ENCODE results near the gene BMP6. TPM values are rescaled to one million over a fixed set of nuclear protein-coding genes. Genes with fewer than 3 reads are reported as not detected.

Gene BMP6
- total RNA-seq, 6 experiments from 2014 or later: 1.8 to 4.4 (median 2.6) TPM

GRCh38 chr6:7924867-7925266 is 199.0 kb downstream of the BMP6 start:
- no peak overlapping the region for H3K27ac ChIP-seq
- no peak for DNase-seq
- no peak overlapping the region for H3K4me3 ChIP-seq
- intact Hi-C loops (cut with DNase I): no loop called here
- no peaks in the 10 kb centered on the region for H3K27me3 ChIP-seq
- no peaks in the 10 kb centered on the region for H3K36me3 ChIP-seq
- no peaks in the 10 kb centered on the region for H3K9me3 ChIP-seq
- TF ChIP-seq POLR2A (IDR thresholded peaks at IDR 0.05) (no peak), CTCF (IDR thresholded peaks at IDR 0.05) (no peak)
- no peak for ATAC-seq
- no peaks in the 10 kb centered on the region for H3K4me1 ChIP-seq

Other genes starting within 250 kb of the BMP6 start
- 10 to 100 TPM; 64.6 to 94.2 (median 82.1) TPM for gene DSP, start 184.4 kb upstream of the BMP6 start, total RNA-seq
- gene SNRNP48, start 135.9 kb upstream of the BMP6 start, total RNA-seq: 10 to 100 TPM in 1 of 6 experiments, 1 to 10 TPM in 5; 4.7 to 13.7 (median 7.0) TPM
- gene TXNDC5, start 184.7 kb downstream of the BMP6 start, total RNA-seq: 100 to 1,000 TPM in 5 of 6 experiments, 10 to 100 TPM in 1; 87.9 to 187 (median 133) TPM